Ectodermal cell (in vitro differentiated cells): ENCODE results near the gene MSX1.

Experiments used
- H3K27ac ChIP-seq: 2 replicates; pipeline ENCODE4 v1.7.0; 2013; ENCODE audit warnings: mild to moderate bottlenecking, low read depth, low read length; ENCODE audit not compliant: insufficient read depth, poor library complexity, severe bottlenecking
- H3K27me3 ChIP-seq: 2 replicates; pipeline ENCODE4 v1.7.0; 2013; ENCODE audit warnings: mild to moderate bottlenecking, low read length; ENCODE audit not compliant: insufficient read depth, control insufficient read depth, poor library complexity, severe bottlenecking
- H3K36me3 ChIP-seq: one replicate; pipeline ENCODE4 v1.7.0; 2013; ENCODE audit warnings: low read length; ENCODE audit not compliant: control insufficient read depth, insufficient read depth
- H3K4me1 ChIP-seq: one replicate; pipeline ENCODE4 v1.7.0; 2013; ENCODE audit warnings: low read length; ENCODE audit not compliant: control insufficient read depth, insufficient read depth
- H3K4me3 ChIP-seq: 2 replicates; pipeline ENCODE4 v1.7.0; 2013; ENCODE audit warnings: low read depth, low read length, control low read depth; ENCODE audit not compliant: insufficient read depth
- H3K9me3 ChIP-seq: 2 replicates; pipeline ENCODE4 v1.7.0; 2013; ENCODE audit warnings: mild to moderate bottlenecking, low read length, moderate library complexity; ENCODE audit not compliant: control insufficient read depth
- WGBS, 2 experiments: methylation state at CpG; one replicate each; pipeline ENCODE4 v1.1.7; 2013; ENCODE audit warnings: missing lambda C conversion rate in 2 of 2; 5-methylcytosine and 5-hydroxymethylcytosine counted together

MSX1 gene

GRCh38 chr4:4913147-4913561, 53.7 kb downstream of the MSX1 start:
- Histone ChIP-seq H3K36me3 (no peaks in the 10 kb centered on the region), H3K4me1 (no peaks in the 10 kb centered on the region), H3K4me3 (no peak overlapping the region), H3K9me3 (no peaks in the 10 kb centered on the region), H3K27me3 (no peaks in the 10 kb centered on the region), H3K27ac (no peak overlapping the region)
- 94 to 98% methylated on average over 1 to 2 of the region's 2 CpGs for WGBS, 2 experiments
